T-helper 2 cell treated with Interferon-gamma antibody and Interleukin-4, amounts not matched to agents 5 μg/mL and 100 μg/mL, for 36 hours (primary cell): ENCODE data around the gene PARL.
"Not testable (repeated sequence)": the region's sequence is repeated elsewhere in the genome, so short reads cannot be mapped to it uniquely, and the experiment has no call there.

ENCODE experiments used
- DNase-seq: peaks from one replicate; pipeline ENCODE4 v3.0.0; 2021; ENCODE audit warnings: low spot score
- H3K27ac Mint-ChIP-seq: one replicate; pipeline ENCODE4 v1.8.0; 2021; ENCODE audit warnings: mild to moderate bottlenecking, mixed read lengths
- H3K27me3 Mint-ChIP-seq: one replicate; pipeline ENCODE4 v1.8.0; 2021; ENCODE audit warnings: low read depth, mixed read lengths
- H3K36me3 Mint-ChIP-seq: one replicate; pipeline ENCODE4 v1.8.0; 2021; ENCODE audit warnings: low read depth, mixed read lengths
- H3K4me1 Mint-ChIP-seq: one replicate; pipeline ENCODE4 v1.8.0; 2021; ENCODE audit warnings: low read depth, mixed read lengths
- H3K4me3 Mint-ChIP-seq: one replicate; pipeline ENCODE4 v1.8.0; 2022; ENCODE audit warnings: mild to moderate bottlenecking, moderate library complexity, mixed read lengths
- H3K9me3 Mint-ChIP-seq: one replicate; pipeline ENCODE4 v1.8.0; 2021; ENCODE audit warnings: mixed read lengths

Gene PARL

DNA sequence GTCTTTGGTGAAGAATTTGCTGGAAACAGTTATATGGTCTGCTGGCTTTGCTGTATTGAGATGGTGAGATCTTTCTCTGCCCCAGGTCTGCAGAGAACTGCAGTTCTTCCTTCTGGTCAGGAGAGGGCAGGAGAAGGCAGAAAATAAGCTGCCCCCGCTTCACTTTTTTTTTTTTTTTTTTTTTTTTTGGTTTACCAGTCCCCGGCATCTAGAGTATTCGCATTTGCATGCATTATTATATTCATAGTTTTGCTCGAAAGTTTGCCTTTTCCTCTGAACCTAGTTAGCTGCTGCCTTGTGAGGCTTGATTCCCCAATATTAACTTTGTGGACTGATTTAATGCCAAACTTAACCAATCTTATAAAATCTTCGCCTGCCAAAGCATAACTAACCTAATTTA is 10.6 kb upstream of the PARL start:
- Mint-ChIP-seq H3K27me3 (no peaks in the 10 kb centered on the region), H3K27ac (no peak overlapping the region), H3K9me3 (no peaks in the 10 kb centered on the region), H3K36me3 (no peaks in the 10 kb centered on the region), H3K4me1 (no peaks in the 10 kb centered on the region), H3K4me3 (no peak overlapping the region)
- no peak for DNase-seq

DNA sequence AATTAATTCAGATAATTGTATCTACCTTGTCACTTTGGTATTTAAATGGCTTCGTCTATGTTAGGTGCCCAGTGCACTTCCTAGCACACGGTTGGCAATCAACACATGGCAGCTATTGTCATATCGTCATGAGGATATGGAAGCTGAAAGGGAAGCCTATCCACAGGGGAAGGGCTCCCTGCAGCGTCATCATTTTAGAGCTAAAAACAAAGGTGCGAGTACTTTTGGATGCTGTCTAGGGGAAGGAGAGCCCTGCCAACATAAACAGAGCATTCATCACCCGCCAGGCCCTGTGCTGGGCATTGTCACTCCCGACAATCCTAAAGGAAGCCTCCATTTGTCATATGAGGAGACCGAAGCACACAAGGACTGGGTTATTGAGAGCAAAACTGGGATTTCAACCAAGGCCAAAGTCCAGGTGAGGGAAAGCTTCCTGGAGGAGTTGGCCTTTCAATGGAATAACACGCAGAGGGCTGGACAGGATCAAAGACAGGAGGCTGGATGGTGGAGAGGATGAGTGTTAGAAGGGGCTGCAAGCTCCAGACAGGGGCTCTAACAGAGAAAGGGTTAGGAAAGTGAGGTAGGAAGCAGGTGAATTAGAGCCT is 8.0 kb upstream of the PARL start:
- Mint-ChIP-seq H3K9me3 (no peaks in the 10 kb centered on the region), H3K36me3 (no peaks in the 10 kb centered on the region), H3K4me1 (no peaks in the 10 kb centered on the region), H3K4me3 (no peak overlapping the region), H3K27me3 (no peaks in the 10 kb centered on the region), H3K27ac (no peak overlapping the region)
- DNase-seq, result no peak

DNA sequence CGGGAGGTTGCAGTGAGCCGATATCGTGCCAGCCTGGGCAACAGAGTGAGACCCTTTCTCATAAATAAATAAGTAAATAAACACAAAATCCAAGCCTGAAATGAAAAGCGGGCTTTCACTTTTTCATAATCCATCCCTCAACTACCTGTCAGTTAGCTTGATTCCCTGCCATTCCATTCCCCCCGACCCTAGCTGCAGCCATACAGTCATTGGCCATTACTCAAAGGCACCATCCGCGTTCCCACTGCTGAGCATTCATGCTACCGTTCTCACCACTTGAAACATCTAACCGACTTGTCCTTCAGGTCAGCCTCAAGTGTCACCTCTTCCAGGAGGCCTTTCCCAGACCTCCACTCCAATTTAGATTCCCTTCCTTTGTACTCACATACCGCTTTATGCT is 1.1 kb upstream of the PARL start:
- DNase-seq, result no peak
- Mint-ChIP-seq H3K4me3 (peak overlapping the region; percentile 56), H3K27ac (peak overlapping the region; percentile 7), H3K27me3 (no peaks in the 10 kb centered on the region), H3K9me3 (no peaks in the 10 kb centered on the region), H3K36me3 (peaks cover 1% of the 10 kb centered on the region), H3K4me1 (peaks cover 19% of the 10 kb centered on the region)

- no peaks in the 10 kb centered on the region for H3K27me3 Mint-ChIP-seq
- peak overlapping the region; percentile 95 for H3K27ac Mint-ChIP-seq
- peak overlapping the region; percentile 95 for H3K4me3 Mint-ChIP-seq
- peaks cover 20% of the 10 kb centered on the region for H3K4me1 Mint-ChIP-seq
- no peaks in the 10 kb centered on the region for H3K9me3 Mint-ChIP-seq
- DNase-seq, result no peak
- peaks cover 1% of the 10 kb centered on the region for H3K36me3 Mint-ChIP-seq
Measured at GRCh38 chr3:183884097-183884426, 618 bp downstream of the PARL start.

- H3K36me3 Mint-ChIP-seq, result peaks cover 1% of the 10 kb centered on the region
- peaks cover 25% of the 10 kb centered on the region for H3K4me1 Mint-ChIP-seq
- DNase-seq, result no peak
- H3K27ac Mint-ChIP-seq, result peak overlapping the region; percentile 95
- H3K27me3 Mint-ChIP-seq, result no peaks in the 10 kb centered on the region
- H3K4me3 Mint-ChIP-seq, result peak overlapping the region; percentile 95
- H3K9me3 Mint-ChIP-seq, result no peaks in the 10 kb centered on the region
Measured at GRCh38 chr3:183883291-183884096, 1.2 kb downstream of the PARL start.

- Mint-ChIP-seq H3K4me3 (no peak overlapping the region), H3K27ac (no peak overlapping the region), H3K9me3 (no peaks in the 10 kb centered on the region), H3K27me3 (no peaks in the 10 kb centered on the region), H3K4me1 (peaks cover 30% of the 10 kb centered on the region), H3K36me3 (peaks cover 10% of the 10 kb centered on the region)
- DNase-seq, result no peak
Measured at GRCh38 chr3:183880121-183880520, 4.6 kb downstream of the PARL start.

GRCh38 chr3:183879243-183879642 is 5.4 kb downstream of the PARL start:
- Mint-ChIP-seq H3K4me1 (peaks cover 26% of the 10 kb centered on the region), H3K27me3 (no peaks in the 10 kb centered on the region), H3K36me3 (peaks cover 8% of the 10 kb centered on the region), H3K27ac (no peak overlapping the region), H3K9me3 (no peaks in the 10 kb centered on the region), H3K4me3 (no peak overlapping the region)
- no peak for DNase-seq

- H3K36me3 Mint-ChIP-seq, result peaks cover 8% of the 10 kb centered on the region
- H3K9me3 Mint-ChIP-seq, result no peaks in the 10 kb centered on the region
- H3K4me3 Mint-ChIP-seq, result no peak overlapping the region
- peaks cover 19% of the 10 kb centered on the region for H3K4me1 Mint-ChIP-seq
- no peak overlapping the region for H3K27ac Mint-ChIP-seq
- DNase-seq, result no peak
- H3K27me3 Mint-ChIP-seq, result no peaks in the 10 kb centered on the region
Measured at GRCh38 chr3:183878071-183878470, 6.6 kb downstream of the PARL start.

- H3K9me3 Mint-ChIP-seq, H3K36me3 Mint-ChIP-seq, DNase-seq, H3K27me3 Mint-ChIP-seq, H3K27ac Mint-ChIP-seq, H3K4me3 Mint-ChIP-seq: not testable (repeated sequence)
- peaks cover 16% of the 10 kb centered on the region for H3K4me1 Mint-ChIP-seq
Measured at GRCh38 chr3:183877227-183877626, 7.5 kb downstream of the PARL start.

GRCh38 chr3:183875411-183875810 is 9.3 kb downstream of the PARL start:
- no peak overlapping the region for H3K4me3 Mint-ChIP-seq
- peaks cover 25% of the 10 kb centered on the region for H3K4me1 Mint-ChIP-seq
- H3K27ac Mint-ChIP-seq, result no peak overlapping the region
- peaks cover 8% of the 10 kb centered on the region for H3K36me3 Mint-ChIP-seq
- no peaks in the 10 kb centered on the region for H3K9me3 Mint-ChIP-seq
- H3K27me3 Mint-ChIP-seq, result no peaks in the 10 kb centered on the region
- DNase-seq, result no peak

- Mint-ChIP-seq H3K27me3 (no peaks in the 10 kb centered on the region), H3K4me3 (no peak overlapping the region), H3K4me1 (peaks cover 24% of the 10 kb centered on the region), H3K27ac (no peak overlapping the region), H3K36me3 (peaks cover 8% of the 10 kb centered on the region), H3K9me3 (no peaks in the 10 kb centered on the region)
- no peak for DNase-seq
Measured at GRCh38 chr3:183873914-183874313, 10.8 kb downstream of the PARL start.

DNA sequence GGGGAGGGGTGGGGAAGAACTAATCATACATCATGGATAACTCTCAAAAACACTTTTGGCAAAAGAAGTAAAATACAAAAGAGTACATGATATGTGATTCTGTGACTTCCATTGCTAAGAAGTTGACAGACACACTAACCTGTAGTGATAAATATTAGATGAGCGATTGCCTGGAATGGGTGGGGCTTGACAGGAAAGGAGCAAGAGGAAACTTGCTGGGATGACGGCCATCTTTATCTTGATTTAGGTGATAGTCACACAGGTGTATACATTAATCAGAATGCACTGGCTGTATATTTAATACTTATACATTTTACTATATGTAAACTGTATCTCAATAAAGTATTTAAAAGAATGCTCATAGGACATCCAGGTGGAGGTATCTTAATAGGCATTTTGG is 13.1 kb downstream of the PARL start:
- peaks cover 10% of the 10 kb centered on the region for H3K4me1 Mint-ChIP-seq
- no peak overlapping the region for H3K4me3 Mint-ChIP-seq
- H3K9me3 Mint-ChIP-seq, result no peaks in the 10 kb centered on the region
- no peaks in the 10 kb centered on the region for H3K27me3 Mint-ChIP-seq
- DNase-seq, result no peak
- peaks cover under 1% of the 10 kb centered on the region for H3K36me3 Mint-ChIP-seq
- no peak overlapping the region for H3K27ac Mint-ChIP-seq

DNA sequence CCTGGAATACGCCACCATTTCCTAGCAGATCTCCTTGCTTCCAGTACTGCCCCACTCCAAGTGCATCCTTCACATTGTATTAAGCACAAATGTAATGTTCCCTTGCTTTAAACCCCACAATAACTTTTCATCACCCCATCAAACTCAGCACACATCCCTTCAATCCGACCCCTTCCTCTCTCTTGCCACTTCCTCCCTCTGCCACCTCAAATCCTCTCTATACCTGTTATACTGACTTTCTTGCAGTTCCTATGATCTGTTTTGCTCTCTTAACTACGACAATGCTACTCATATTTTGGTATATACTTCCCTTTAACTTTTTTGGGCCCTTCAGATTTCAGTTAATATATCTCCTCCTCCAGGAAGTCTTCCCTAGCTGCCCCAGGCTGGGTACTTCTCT is 14.1 kb downstream of the PARL start:
- H3K4me3 Mint-ChIP-seq, result no peak overlapping the region
- H3K27ac Mint-ChIP-seq, result peak overlapping the region; percentile 2
- peaks cover 2% of the 10 kb centered on the region for H3K36me3 Mint-ChIP-seq
- DNase-seq, result no peak
- H3K9me3 Mint-ChIP-seq, result no peaks in the 10 kb centered on the region
- no peaks in the 10 kb centered on the region for H3K27me3 Mint-ChIP-seq
- H3K4me1 Mint-ChIP-seq, result peaks cover 10% of the 10 kb centered on the region

- no peak overlapping the region for H3K27ac Mint-ChIP-seq
- no peaks in the 10 kb centered on the region for H3K27me3 Mint-ChIP-seq
- H3K36me3 Mint-ChIP-seq, result peaks cover 11% of the 10 kb centered on the region
- no peak for DNase-seq
- H3K4me3 Mint-ChIP-seq, result no peak overlapping the region
- peaks cover 10% of the 10 kb centered on the region for H3K4me1 Mint-ChIP-seq
- no peaks in the 10 kb centered on the region for H3K9me3 Mint-ChIP-seq
Measured at GRCh38 chr3:183868796-183869195, 15.9 kb downstream of the PARL start.

DNA sequence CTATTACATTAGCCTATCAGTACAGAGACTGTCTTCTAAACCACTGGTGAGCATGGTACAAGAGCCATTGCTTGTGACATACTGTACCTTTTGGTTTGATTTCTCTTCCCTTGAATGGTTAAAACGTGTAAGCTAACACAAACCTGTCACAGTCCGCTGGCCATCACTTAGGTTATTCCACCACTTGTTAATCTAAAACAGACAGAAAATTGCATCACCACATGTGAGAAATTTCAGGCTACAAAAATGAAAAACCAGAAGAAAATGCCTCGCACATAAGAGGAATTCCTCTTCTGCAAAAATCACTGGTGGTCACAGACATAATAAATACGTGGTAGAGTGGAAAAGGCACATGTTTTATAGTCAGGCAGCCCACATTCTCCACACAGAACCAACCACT is 22.1 kb downstream of the PARL start:
- H3K9me3 Mint-ChIP-seq, result no peaks in the 10 kb centered on the region
- peaks cover 38% of the 10 kb centered on the region for H3K36me3 Mint-ChIP-seq
- H3K27me3 Mint-ChIP-seq, result no peaks in the 10 kb centered on the region
- no peak for DNase-seq
- H3K4me1 Mint-ChIP-seq, result no peaks in the 10 kb centered on the region
- H3K27ac Mint-ChIP-seq, result no peak overlapping the region
- no peak overlapping the region for H3K4me3 Mint-ChIP-seq
